HG02870 (cell line): Measurements from ENCODE around the gene DCAF6.
A peak's percentile ranks its signal among the peaks of the same experiment; 100 is the strongest.
"Not testable (repeated sequence)": the region's sequence is repeated elsewhere in the genome, so short reads cannot be mapped to it uniquely, and the experiment has no call there.

Experiments used
- ATAC-seq: cut with Tn5 transposase; IDR thresholded peaks from one replicate; pipeline ENCODE4 v1.9.1; 2021; ENCODE audit warnings: mild to moderate bottlenecking, moderate library complexity; ENCODE audit not compliant: unreplicated experiment

DCAF6 gene, protein sequence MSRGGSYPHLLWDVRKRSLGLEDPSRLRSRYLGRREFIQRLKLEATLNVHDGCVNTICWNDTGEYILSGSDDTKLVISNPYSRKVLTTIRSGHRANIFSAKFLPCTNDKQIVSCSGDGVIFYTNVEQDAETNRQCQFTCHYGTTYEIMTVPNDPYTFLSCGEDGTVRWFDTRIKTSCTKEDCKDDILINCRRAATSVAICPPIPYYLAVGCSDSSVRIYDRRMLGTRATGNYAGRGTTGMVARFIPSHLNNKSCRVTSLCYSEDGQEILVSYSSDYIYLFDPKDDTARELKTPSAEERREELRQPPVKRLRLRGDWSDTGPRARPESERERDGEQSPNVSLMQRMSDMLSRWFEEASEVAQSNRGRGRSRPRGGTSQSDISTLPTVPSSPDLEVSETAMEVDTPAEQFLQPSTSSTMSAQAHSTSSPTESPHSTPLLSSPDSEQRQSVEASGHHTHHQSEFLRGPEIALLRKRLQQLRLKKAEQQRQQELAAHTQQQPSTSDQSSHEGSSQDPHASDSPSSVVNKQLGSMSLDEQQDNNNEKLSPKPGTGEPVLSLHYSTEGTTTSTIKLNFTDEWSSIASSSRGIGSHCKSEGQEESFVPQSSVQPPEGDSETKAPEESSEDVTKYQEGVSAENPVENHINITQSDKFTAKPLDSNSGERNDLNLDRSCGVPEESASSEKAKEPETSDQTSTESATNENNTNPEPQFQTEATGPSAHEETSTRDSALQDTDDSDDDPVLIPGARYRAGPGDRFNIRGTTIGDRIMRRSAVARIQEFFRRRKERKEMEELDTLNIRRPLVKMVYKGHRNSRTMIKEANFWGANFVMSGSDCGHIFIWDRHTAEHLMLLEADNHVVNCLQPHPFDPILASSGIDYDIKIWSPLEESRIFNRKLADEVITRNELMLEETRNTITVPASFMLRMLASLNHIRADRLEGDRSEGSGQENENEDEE

DNA sequence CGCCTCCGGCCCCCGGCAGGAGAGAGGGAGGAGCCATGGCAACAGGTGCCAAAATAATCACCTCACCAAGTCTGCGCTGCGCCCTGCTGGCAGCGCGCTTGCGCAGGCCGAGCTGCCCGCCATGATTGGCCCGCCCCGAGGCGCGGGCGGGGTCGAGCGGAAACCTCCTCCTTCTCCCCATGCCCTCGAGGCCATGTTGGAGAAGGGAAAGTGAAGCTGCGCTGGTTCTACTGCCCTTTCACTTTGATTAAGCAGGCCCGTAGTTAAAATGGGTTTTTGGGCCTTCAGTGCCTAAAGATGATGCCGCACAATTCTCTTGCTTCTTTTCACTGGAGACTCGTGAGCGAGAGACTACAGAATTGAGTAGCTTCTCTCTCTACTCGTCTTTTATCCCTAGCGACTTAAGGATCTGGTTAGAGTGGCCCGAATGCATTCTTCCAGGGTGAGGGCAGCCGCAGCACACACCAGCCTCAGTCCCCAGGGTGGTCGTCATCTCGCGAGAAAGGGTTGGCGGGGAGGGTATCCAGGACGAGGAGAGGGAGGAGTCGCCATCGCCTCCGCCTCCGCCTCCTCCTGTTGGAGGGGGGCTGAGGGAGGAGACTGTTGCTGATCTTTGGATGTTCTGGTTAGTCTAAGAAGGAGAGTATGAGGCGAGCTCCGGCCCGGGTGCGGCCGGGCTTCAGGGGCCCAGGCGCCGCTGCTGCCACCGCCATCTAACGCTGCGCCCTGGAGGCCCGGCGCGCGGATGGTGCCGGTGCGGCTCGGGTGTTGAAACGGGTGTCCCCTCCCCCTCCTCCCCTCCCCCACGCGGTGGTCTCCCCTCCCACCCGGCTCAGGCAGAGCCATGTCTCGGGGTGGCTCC, at the start of gene DCAF6:
Gene DCAF6 (plus strand): TSS at position 616 of the 862 bp plus-strand sequence. CDS start 229 bp downstream, at position 845.
- peak; percentile 79 for ATAC-seq

DNA sequence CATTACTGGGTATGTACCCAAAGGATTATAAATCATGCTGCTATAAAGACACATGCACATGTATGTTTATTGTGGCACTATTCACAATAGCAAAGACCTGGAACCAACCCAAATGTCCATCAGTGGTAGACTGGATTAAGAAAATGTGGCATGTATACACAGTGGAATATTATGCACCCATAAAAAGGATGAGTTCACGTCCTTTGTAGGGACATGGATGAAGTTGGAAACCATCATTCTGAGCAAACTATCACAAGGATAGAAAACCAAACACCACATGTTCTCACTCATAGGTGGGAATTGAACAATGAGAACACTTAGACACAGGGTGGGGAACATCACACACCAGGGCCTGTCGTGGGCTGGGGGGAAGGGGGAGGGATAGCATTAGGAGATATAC, 49.3 kb upstream of the DCAF6 start:
- not testable (repeated sequence) for ATAC-seq

DNA sequence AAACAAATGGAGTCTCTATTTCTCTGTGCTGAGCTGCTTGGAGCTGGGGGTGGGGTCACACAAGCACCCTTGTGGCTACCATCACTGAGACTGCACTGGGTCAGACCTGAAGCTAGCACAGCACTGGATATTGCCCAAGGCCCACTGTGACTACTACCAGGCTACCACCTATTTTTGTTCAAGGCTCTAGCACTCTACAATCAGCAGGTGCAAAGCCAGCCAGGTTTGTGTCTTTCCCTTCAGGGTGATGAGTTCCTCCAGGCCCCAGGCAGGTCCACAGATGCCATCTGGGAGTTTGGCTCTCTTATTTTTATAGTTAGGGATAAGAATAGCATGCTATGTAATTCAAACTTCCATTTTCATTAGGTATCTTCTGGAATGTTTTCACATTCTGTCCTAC, 46.1 kb upstream of the DCAF6 start:
- no peak for ATAC-seq

DNA sequence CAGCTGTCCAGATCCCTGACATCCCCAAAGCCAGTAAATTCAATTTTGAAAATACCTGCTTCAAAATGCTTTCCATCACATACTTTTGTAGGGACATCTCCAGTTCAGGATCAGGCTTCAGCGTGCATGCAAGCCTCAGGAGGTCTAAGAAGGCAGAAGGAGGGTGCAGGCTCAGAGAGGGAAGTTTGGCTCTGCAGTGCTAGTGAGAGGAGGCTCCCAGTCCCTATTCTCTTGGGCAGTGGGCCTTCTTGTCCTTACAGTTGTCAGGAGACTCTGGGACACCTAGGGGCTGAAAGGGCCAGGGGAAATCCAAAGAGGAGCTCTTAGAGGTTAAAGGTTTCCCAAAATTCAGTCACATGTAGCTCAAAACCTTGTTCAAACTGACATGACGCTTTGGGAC, 42.7 kb upstream of the DCAF6 start:
- ATAC-seq = no peak

DNA sequence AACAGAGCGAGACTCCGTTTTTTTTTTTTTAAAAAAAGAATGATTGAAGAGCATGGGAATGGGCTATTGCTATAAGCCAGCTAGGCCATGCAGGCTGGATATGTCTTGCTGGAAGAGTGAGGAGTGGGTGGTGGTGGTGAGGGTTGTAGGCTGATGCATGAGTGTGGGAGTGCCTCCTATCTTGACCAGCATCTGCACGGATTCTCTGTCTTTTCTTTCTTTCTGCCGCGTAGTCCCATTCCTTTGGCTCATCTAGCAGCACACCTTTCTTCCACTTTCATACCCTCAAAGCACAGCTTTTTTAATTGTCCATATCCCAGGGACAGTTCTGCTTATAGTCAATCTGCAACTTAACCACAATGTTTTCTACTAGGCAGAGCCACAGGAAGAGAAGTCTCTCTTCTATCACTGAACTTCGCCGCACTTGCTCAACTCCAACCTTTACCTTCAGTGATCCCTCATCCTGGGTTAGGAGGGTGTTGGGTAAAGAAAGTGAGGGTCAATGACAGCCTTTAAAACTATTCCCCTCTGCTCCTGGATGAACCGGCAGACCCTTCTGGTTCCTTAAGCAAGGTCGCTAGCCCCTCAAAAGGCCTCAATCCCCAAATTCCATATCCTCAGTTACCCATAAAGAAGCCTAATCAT, 37.8 kb upstream of the DCAF6 start:
- ATAC-seq = no peak

DNA sequence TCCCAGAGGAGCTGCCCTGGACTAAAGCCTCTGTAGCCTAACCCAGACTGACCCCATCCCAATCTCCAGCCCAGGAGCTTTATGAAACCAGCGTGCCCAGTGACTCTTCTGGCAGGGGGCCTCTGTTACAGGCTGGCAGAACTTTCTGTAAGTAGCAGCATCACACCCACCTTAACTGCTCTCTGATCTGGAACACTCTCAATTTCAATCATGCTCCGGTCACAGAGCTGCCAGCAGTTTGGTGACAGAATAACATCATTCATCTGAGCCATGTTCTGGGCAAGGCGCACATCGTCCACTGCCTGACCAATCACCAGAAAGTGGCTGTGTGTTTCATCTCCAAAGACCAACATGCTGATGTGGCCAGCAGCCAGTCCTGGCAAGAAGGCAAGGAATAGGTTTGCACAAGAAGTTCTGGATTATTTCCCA, 37.2 kb upstream of the DCAF6 start:
- ATAC-seq = peak; percentile 91

DNA sequence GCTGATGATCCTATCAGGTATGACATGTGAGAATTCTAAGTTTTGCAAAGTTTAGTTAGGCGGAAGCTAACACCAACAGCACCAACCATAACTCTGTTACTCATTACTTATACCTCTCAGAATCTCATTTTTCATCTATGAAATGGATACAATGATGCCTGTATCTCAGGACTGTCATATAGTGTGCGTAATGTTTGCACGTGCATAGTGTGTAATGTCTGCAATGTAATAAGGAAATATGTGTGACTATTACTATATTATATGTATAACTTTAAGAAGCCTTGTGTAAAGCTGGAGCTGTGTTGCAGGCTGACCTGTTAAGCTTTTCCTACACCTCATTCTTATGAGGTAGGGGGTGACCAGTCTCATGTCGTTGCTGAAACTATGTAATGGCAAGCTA, 35.6 kb upstream of the DCAF6 start:
- ATAC-seq = no peak

DNA sequence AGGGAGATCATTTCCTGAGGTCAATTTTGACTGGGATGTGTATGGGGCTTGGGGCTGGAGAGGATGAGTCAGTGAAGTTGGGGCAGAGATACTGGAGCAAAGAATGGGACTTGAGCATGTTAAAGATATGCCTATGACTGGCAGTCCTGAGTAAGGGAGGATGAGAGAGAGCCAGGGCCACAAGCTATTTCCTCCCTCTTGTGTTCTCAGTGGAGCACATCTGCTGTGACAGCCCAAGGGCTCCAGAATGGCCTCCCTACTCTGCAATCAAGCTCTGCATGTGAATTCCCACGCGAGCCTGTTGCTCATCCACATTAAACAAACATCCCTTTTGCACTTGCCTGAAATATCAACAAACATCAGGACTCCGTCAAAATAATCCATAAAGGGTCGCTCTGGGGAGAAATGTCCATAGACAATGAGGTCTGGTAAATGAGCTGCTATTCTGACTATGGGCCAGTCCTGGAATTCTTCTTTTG, 31.8 kb upstream of the DCAF6 start:
- ATAC-seq = no peak

DNA sequence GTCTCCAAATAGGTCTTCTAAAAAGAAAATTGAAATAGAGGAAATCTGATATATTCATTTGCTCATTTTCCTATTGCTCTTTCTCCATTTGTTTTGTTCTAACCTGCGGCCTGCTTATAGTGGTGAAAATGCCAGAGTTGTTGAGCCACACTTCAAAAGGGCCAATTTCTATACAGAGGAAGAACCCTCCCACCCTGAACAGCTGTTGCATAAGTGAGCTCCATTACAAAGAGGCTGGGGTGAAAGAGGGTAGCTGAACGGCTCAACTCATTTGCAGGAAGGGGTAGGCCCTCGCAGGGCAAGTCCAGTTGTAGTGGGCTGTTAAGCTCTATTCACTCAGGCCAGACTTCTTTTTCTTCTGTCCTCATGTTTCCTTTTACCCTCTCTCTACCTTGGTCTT, 31.3 kb upstream of the DCAF6 start:
- no peak for ATAC-seq

DNA sequence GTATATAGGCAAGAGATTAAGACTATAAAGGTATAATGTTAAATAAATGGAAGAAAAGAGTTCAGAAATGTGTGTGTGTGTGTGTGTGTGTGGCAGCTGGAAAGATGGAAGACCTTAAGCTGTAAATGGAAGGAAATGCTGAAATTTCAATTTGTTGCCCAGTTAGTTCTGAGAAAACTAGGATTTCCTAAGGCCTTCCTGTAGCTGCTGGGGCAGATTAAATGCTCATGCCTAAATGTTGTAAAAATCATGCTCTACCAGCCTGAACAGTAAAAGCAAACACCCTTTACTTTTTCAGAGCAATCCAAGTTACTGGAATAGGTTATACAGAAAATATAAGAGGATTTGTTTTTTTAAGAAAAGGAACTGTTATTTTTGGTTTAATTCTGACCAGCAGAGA, 30.8 kb upstream of the DCAF6 start:
- no peak for ATAC-seq

DNA sequence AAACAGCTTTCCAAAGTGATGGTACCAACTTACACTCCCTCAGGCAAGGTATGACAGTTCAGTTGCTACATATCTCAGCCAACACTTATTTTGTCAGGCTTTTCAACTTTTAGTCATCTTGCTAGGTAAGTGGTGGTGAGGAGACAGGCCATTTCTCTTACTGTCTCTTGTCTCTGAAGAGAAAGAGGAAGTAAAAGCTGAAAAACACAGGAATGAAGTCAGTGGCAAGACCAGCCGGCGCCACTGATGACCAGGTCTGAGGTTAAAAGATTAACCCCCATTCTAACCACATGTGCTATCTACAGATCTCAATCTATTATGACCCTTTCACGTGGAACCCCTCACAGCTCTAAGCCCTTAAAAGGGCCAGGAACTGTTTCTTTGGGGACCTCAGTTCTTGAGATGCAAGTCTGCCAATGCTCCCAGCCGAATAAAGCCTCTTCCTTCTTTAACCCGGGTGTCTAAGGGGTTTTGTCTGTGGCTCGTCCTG, 26.7 kb upstream of the DCAF6 start:
- no peak for ATAC-seq

DNA sequence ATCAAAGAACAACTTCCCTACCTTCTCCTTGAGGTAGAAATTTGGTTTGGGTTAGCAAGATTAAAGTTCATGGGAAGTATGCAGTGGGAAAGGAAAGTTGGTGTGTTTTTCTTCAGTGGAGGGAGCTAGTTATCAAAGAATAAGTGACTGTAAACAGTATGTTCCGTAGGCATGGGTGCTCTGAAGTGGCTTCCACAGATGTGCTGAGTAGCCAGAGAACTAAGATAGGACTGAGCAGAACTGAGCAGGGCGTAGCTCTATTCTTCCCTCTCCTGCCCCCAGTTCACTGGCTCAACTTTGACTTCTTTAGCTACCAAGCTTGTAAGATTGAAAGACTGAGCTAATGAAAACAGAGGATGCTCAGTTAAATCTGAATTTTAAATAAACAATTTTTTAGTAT, 26.0 kb upstream of the DCAF6 start:
- no peak for ATAC-seq

DNA sequence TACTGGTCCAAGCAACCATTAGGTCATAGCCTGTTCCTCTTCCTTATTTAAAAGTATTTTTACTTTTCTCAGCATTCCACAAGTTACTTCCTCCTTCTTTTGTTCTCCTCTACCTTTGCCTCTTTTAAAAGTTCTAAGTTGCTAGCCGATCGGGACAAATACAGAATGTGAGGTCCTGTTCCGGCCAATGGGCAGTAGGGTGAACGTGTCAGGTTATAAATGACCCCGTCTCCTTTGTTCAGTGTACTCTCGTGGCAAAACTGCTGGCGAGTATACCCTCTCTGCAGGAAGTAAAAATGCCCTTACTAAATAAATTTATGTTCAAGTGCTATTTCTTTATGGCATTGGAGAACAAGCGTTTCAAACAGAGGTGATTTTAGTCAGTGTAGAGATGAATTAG, 25.1 kb upstream of the DCAF6 start:
- ATAC-seq = no peak

DNA sequence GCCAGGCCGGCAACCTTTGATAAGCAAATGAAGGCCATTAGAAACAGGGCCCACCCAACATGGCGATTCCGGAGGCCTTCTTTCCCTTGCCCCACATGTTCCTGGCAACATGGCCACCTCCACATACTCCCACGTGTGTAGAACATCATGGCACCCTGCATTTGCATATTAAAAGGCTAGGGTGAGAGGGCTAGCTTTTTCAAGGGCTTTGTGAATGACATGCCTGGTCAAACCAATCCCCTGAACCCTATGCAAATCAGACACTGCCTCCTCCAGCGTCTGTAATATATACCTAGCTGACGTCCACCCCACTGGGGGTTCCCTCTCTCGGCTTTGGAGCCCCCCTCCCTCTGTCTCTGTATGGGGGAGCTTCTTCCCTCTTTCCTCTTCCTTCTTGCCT, 24.2 kb upstream of the DCAF6 start:
- ATAC-seq = no peak

DNA sequence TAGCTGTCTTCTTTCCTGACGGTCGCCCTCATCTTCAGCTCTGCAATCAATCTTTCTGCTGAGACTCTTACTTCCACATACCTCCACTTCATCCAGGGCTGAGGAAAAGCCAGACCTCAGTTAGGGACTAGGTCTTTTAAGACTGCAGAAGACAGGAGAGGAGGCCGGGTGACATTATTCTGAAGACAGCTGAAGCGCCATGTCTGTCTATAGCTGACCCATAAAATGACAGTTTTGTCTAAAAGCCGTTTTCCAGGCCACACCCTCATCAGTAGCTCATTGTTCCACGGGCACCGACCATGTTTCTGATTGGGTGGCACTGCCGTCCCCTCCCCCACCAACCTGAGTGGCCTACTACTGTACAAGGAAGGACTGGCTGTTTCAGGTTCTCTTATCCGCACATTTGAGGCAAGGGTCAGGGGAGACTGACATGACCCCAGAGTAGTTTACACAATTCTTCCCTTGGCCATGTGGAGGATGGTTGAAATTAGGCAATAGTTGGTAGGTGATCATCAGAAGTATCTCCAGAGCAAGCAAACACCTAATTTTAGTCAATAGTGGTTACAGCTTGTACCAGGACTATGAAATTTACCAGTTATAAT, 22.5 kb upstream of the DCAF6 start, which contains the start of gene ADCY10:
Gene ADCY10 (minus strand): TSS at position 240 of the 602 bp plus-strand sequence. CDS start 8,994 bp downstream, outside the sequence.
- ATAC-seq = no peak

DNA sequence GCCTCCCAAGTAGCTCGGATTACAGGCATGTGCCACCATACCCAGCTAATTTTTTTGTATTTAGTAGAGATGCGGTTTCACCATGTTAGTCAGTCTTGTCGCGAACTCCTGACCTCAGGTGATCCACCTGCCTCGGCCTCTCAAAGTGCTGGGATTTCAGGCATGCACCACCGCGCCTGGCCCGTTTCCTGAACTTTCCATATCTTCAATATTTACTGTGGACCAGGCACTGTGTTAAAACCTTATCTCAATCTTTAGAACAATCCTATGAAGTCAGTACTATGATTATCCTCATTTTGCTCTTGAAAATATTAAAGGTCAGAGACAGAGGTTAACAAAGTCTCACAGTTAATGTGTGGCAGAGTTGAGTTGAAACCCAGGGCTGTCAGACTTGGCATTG, 20.9 kb upstream of the DCAF6 start:
- ATAC-seq = no peak

DNA sequence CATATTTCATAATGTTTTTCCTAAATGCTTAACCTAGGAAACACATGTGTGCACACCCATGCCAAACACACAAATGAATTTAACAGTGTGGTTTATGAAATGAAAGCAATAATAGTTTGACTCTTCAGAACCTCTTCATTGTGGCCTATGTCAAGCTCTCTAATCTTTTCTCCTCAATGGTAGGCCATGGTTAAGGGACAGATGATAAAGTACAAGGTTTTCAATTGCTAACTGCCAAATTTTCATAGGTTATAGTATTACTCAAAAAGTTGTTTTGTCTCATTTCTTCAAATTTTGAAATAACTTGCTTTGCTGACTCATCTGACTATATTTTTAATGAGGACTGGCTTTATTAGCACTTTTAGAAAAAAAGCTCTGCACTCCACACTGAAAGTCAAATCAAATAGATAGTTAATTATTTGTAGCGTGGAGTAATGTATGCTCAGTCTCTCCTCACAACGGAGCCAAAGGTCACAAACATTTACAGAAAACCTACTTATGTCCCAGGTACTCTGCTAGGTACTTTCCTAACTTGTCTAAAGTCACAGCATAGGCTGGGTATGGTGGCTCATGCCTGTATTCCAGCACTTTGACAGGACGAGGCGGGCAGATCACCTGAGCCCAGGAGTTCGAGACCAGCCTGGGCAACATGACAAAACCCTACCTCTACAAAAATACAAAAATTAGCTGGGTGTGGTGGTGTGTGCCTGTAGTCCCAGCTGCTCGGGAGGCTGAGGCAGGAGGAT, 19.5 kb upstream of the DCAF6 start:
- no peak for ATAC-seq

DNA sequence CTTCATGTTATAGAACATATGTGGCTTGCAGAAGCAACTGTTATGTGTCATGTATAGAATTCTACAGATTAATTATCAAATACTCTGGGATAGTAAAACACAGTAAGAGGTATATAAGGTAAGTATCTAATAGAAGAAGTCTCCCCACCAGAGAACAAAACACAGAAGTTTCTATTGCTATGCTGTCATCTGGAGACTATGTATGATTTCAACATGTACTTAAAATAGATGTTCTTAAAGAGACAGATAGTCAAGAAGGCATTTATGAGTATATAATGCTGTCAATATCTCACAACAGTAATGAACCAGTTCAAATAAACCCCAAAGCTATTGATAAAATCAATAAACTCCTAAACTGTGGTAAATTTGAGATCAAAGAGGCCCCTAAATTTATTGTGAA, 14.5 kb upstream of the DCAF6 start:
- peak; percentile 59 for ATAC-seq

DNA sequence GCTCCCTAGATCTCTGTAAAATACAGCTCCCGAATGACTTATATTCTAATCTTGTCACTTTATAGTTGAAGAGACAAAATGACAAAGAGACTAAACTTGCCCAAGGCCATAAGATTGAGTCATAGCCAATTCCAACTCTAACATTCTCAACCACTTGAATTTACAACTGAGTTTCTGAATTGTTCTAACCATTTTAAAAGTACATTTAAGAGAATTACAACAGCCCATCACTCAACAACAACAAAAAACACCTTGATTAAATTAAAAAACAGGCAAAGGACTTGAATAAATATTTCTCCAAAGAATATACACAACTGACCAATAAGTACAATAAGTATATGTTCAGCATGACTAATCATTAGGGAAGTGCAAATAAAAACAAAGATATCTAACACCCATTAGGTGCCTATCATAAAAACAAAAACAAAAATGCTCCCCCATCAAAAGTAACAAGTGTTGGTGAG, 13.8 kb upstream of the DCAF6 start:
- no peak for ATAC-seq
